Right lobe of liver (tissue), 6 donors: Measurements from ENCODE around the gene PRKCQ. TPM values are rescaled to one million over a fixed set of nuclear protein-coding genes. Genes with fewer than 3 reads are reported as not detected.

Experiments used
- ATAC-seq, 4 donors: fragments of 200-7000 bp; cut with Tn5 transposase; one replicate each; pipeline ENCODE4 v1.9.1; 2020; ENCODE audit warnings: mild to moderate bottlenecking in 4 of 4, moderate library complexity in 4 of 4
- DNase-seq, 3 donors: peaks; one replicate each; pipeline ENCODE4 v3.0.0-alpha.2; 2020
- H3K27ac ChIP-seq, 3 donors: fragments of 200-600 bp; one replicate each; pipeline ENCODE4 v1.8.0; 2022
- H3K27me3 ChIP-seq, 2 donors: fragments of 200-600 bp; one replicate each; pipeline ENCODE4 v1.8.0; 2022
- H3K36me3 ChIP-seq, 4 donors: fragments of 200-600 bp; sonication (generic) in 1 of 4; one replicate each; pipeline versions ENCODE4 v1.5.1 to v1.8.0; 2017 to 2022; ENCODE audit warnings: control low read depth in 1 of 4
- H3K4me1 ChIP-seq, 4 donors: fragments of 200-600 bp; sonication (generic) in 1 of 4; one replicate each; pipeline versions ENCODE4 v1.5.1 to v1.8.0; 2017 to 2022; ENCODE audit warnings: control low read depth in 1 of 4
- H3K4me3 ChIP-seq, 3 donors: fragments of 200-600 bp; one replicate each; pipeline ENCODE4 v1.8.0; 2022
- H3K9me3 ChIP-seq, 4 donors: fragments of 200-600 bp; sonication (generic) in 1 of 4; one replicate each; pipeline versions ENCODE4 v1.5.1 to v1.8.0; 2017 to 2022; ENCODE audit warnings: control low read depth in 1 of 4
- POLR2A ChIP-seq: fragments of 450-650 bp; IDR thresholded peaks from one replicate; pipeline ENCODE4 v1.6.1; 2017; ENCODE audit warnings: antibody characterized with exemption, mild to moderate bottlenecking
- WGBS: methylation state at CpG from one replicate; pipeline ENCODE4 v1.1.6; 2018; ENCODE audit warnings: low coverage, low lambda C conversion rate; ENCODE audit not compliant: insufficient coverage; ENCODE audit errors: missing lambda C conversion rate; 5-methylcytosine and 5-hydroxymethylcytosine counted together
- intact Hi-C, 2 donors: fragments of 100-400 bp; cut with DNase I; formaldehyde crosslinking; loops; one replicate each; pipeline versions ENCODE4 v1.11.2 to v1.14.1; 2022
- total RNA-seq, 6 experiments: library from RNA; depleted of rRNA in 2 of 6; stranded (reverse); fragments of >200 nt in 2 of 6; fragmentation: NEBNext Ultra II Directional in 3 of 6; extraction: Animal tissue kit (Norgen Biotek cat#: 25700) in 3 of 6; gene quantifications; one replicate each; pipeline versions ENCODE4 v1.1.0 to v1.2.4, GENCODE V29; 2016 to 2023
- TF ChIP-seq, protein P1 (sequence below), 4 donors: fragments of 200-600 bp in 3 of 4; fragments of 450-650 bp in 1 of 4; IDR thresholded peaks; one replicate each; pipeline versions ENCODE4 v1.5.1 to v1.8.0; 2016 to 2022; ENCODE audit warnings: antibody characterized with exemption in 4 of 4, mild to moderate bottlenecking in 2 of 4
- donor health status: DM: no; HTN: yes; CAD: no.
- donor health status: DM: no; HTN: no; CAD: no.
- donor health status: DM: no; HTN: no; CAD: no.
- donor health status: DM: no; HTN: yes; CAD: no.
- donor health status: DM: no; HTN: yes; CAD: no.

PRKCQ gene
- total RNA-seq, 6 experiments from 2014 or later: 0.12 to 0.60 (median 0.16) TPM

DNA sequence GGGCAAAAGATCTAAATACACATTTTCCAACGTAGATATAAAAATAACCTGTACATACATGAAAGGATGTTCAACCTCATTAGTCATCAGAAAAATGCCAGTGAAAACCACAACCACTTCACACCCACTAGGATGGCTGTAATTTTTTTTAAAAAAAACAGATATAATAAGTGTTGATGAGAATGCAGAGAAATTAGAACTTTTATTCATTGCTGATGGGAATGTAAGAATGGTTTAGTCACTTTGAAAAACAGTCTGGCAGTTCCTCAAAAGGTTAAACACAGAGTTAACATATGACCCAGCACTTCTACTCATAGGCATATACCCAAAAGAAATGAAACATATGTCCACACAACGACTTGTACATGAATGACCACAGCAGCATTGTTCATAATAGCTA, 32.3 kb upstream of the PRKCQ start:
- Histone ChIP-seq H3K4me1 (no peaks in the 10 kb centered on the region), H3K27ac (no peak overlapping the region), H3K4me3 (no peak overlapping the region), H3K27me3 (no peaks in the 10 kb centered on the region), H3K36me3 (no peaks in the 10 kb centered on the region), H3K9me3 (no peaks in the 10 kb centered on the region)
- ATAC-seq (no peak), DNase-seq (no peak)
- TF ChIP-seq POLR2A: no peak
- TF ChIP-seq, protein P1, sequence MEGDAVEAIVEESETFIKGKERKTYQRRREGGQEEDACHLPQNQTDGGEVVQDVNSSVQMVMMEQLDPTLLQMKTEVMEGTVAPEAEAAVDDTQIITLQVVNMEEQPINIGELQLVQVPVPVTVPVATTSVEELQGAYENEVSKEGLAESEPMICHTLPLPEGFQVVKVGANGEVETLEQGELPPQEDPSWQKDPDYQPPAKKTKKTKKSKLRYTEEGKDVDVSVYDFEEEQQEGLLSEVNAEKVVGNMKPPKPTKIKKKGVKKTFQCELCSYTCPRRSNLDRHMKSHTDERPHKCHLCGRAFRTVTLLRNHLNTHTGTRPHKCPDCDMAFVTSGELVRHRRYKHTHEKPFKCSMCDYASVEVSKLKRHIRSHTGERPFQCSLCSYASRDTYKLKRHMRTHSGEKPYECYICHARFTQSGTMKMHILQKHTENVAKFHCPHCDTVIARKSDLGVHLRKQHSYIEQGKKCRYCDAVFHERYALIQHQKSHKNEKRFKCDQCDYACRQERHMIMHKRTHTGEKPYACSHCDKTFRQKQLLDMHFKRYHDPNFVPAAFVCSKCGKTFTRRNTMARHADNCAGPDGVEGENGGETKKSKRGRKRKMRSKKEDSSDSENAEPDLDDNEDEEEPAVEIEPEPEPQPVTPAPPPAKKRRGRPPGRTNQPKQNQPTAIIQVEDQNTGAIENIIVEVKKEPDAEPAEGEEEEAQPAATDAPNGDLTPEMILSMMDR (IDR thresholded peaks at IDR 0.05): no peak
- intact Hi-C loops: no loop called here
- WGBS: 42% methylated on average over 2 of the region's 2 CpGs

DNA sequence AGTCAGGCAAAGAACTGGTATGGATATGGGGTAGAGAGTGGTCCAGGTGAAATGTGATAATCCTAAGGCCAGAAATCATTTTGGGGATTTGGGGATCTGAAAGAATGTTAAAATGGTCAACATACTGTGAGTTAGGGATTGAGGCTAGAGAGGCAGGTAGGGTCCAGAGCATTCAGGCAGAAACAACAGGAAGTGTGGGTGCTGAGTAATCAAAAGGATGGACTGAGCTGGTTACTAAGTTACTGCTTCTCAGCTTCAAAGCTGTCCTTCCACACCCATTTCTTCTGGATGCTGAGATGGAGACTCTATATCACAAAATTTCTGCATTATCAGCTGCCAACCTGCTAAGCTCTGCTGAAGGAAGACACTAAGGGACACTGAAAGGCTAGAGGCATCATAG, 30.6 kb upstream of the PRKCQ start:
- no peak overlapping the region for H3K27ac ChIP-seq
- DNase-seq (no peak), ATAC-seq (no peak)
- no peaks in the 10 kb centered on the region for H3K36me3 ChIP-seq
- no peaks in the 10 kb centered on the region for H3K27me3 ChIP-seq
- H3K4me1 ChIP-seq: no peaks in the 10 kb centered on the region
- no peak overlapping the region for H3K4me3 ChIP-seq
- no peaks in the 10 kb centered on the region for H3K9me3 ChIP-seq
- intact Hi-C loops: no loop called here
- TF ChIP-seq POLR2A: no peak
- TF ChIP-seq, protein P1 (IDR thresholded peaks at IDR 0.05): no peak

DNA sequence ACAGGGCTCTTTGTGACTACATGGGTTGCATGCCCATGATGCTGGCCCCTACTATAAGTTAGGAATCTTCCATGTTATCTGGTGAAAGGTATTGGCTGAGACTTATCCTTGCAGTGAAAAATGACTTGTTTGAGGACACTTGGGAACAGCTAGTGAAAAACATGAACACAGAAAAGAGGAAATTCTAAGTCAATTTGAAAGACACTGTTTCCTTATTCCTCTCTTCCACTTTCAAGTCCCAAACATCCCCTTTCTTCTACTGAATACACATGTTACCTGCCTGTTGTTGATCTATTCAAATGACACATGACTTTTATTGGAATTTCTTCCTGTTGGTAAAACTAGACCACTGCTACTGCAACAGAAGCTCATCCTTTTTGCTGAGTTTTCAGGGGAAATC, 29.5 kb upstream of the PRKCQ start:
- Histone ChIP-seq H3K4me1 (no peaks in the 10 kb centered on the region), H3K4me3 (no peak overlapping the region), H3K27ac (no peak overlapping the region), H3K36me3 (no peaks in the 10 kb centered on the region), H3K27me3 (no peaks in the 10 kb centered on the region), H3K9me3 (no peaks in the 10 kb centered on the region)
- intact Hi-C loops: no loop called here
- DNase-seq (no peak), ATAC-seq (no peak)
- TF ChIP-seq, protein P1 (IDR thresholded peaks at IDR 0.05): no peak
- no peak for TF ChIP-seq POLR2A

DNA sequence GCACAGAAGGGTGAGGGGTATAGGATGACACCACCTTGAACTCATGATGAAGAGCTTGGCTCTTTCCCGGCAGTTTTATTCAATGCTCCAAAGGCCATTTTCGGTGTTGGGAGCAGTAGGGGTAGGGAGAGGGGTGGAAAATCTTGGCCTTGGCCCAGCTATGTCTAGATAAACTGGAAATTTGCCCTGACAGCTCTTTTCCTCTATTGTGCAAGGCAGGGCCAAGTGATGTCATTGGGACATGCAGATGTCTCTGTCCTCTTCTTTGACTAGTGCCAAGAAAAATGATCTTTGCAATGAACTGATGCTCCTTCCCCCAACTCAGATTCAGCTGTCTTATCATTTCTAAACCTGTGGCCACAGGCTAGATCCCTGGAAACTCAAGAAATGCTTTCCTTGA, 27.7 kb upstream of the PRKCQ start:
- TF ChIP-seq, protein P1 (IDR thresholded peaks at IDR 0.05): no peak
- no peak for TF ChIP-seq POLR2A
- Histone ChIP-seq H3K27ac (no peak overlapping the region), H3K9me3 (no peaks in the 10 kb centered on the region), H3K4me3 (no peak overlapping the region), H3K27me3 (no peaks in the 10 kb centered on the region), H3K4me1 (no peaks in the 10 kb centered on the region), H3K36me3 (no peaks in the 10 kb centered on the region)
- intact Hi-C loops: no loop called here
- DNase-seq (peak in 1 of 3 donors; percentile 51), ATAC-seq (peak in 3 of 4 donors; percentile 28 to 80 (median 38))
- 26% methylated on average over 2 of the region's 2 CpGs for WGBS

DNA sequence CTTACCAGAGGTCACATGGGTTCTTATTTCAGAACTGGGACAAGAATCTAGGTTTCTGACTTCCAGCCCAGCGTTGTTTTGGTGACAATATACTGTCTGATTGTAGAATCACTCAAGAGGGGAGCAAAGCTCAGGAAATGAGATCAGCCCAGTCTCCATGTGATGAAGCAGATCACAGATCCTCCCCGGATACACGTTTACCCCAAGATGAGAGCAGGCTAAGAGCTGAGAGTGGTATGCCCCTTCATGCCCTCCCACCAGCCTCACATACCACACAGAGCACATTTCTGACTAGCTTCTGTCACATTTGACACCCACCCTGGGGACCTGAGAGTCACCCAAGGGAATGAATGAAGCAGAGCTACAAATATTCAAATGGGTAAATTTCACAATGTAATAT, 27.1 kb upstream of the PRKCQ start:
- no peaks in the 10 kb centered on the region for H3K4me1 ChIP-seq
- H3K27ac ChIP-seq: no peak overlapping the region
- DNase-seq (no peak), ATAC-seq (no peak)
- H3K4me3 ChIP-seq: no peak overlapping the region
- intact Hi-C loops: no loop called here
- H3K36me3 ChIP-seq: no peaks in the 10 kb centered on the region
- H3K9me3 ChIP-seq: no peaks in the 10 kb centered on the region
- WGBS: 55% methylated on average over 3 of the region's 3 CpGs
- TF ChIP-seq POLR2A: no peak
- TF ChIP-seq, protein P1 (IDR thresholded peaks at IDR 0.05): no peak
- H3K27me3 ChIP-seq: no peaks in the 10 kb centered on the region
